ENCODE measurements around the gene FAM135A.
"Not testable (repeated sequence)": the region's sequence is repeated elsewhere in the genome, so short reads cannot be mapped to it uniquely, and the experiment has no call there.

The FAM135A gene

GRCh38 chr6:70601014-70601413 lies 187.7 kb downstream of the FAM135A start:
- no peak for FAIRE-seq
- DNase-seq (ENCODE audit: insufficient read length, low spot score), result no peak

DNA sequence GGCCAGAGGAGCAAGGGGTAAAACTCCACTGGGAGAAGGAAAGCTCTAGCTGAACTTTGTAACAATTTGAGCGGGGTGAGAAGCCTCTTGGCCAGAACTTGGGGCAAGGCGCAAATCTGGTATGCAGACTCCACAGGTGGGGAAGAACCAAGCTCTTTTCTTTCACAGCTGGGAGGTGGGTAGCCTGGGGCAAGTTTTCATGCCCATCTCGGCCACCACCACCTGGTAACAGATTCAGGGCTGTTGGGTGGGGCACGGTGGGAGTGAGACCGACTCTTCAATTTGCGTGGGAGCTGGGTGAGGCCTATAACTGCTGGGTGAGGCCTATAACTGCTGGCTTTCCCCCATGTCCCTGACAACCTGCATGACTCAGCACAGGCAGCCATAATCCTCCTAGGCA lies 190.9 kb downstream of the FAM135A start:
- FAIRE-seq, result no peak
- no peak for DNase-seq (ENCODE audit: insufficient read length, low spot score)

- not testable (repeated sequence) for FAIRE-seq
Measured at GRCh38 chr6:70607371-70607770, 194.1 kb downstream of the FAM135A start.

GRCh38 chr6:70609181-70609580 lies 195.9 kb downstream of the FAM135A start:
- not testable (repeated sequence) for FAIRE-seq; DNase-seq (ENCODE audit: insufficient read length, low spot score)

More at GRCh38 chr6:70607371-70607770, 194.1 kb downstream of the FAM135A start:
- not testable (repeated sequence) for DNase-seq (ENCODE audit: insufficient read length, low spot score)
